GOT3 (cell line): Measurements from ENCODE around the gene NUP54.

Source experiments
- DNase-seq: peaks from one replicate; lab custom pipeline; 2025; ENCODE audit warnings: mixed read lengths; lab: John Stamatoyannopoulos, UW

The NUP54 gene

DNA sequence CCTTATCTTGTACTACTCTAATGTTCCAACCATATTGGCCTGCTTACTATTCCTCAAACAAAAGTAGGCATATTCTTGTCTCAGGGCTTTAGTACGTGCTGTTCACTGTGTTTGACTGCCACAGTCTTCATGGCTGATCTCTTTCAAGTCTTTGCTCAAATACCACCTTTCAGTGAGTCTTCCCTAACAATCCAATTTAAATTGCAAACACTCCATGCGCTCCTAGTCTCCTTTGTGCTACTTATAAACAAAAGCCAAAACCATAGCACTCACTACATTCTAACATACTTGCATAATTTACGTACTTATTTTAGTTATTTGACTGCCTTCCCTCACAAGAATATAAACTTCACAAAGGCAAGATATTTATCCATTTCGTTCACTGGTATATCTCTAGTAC is 75.4 kb downstream of the NUP54 start:
- DNase-seq = no peak

DNA sequence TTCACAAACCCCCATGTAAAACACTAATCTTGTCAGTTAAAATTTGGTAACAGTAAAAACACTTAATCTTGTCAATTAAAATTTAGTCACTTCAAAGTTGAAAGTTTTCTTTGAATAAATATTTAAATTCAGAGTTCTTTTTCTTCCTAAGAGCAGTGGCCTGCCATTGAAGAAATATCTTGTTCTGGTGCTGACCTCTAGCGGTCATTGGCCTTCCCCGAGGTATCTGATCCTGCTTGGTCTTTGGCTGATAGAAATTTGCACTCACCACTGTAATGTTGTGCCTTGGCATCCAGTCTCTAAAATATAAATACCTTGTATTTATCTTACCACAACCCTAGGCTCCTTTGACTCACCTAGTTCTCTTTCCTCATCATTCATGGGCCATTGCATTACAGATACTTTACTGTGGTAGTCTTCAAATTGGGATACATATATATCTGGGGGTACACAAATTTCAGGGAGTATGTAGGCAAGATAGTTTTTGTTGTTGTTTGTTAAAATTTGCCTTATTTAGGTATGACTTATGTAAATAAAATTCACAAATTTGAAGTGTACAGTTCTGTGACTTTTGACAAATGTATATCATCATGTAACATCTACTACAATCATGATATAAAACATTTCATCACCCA is 80.4 kb downstream of the NUP54 start:
- no peak for DNase-seq

- no peak for DNase-seq
Observed at GRCh38 chr4:76066546-76066945, 81.7 kb downstream of the NUP54 start.
